ENCODE measurements around the gene ALG9.

The ALG9 gene

DNA sequence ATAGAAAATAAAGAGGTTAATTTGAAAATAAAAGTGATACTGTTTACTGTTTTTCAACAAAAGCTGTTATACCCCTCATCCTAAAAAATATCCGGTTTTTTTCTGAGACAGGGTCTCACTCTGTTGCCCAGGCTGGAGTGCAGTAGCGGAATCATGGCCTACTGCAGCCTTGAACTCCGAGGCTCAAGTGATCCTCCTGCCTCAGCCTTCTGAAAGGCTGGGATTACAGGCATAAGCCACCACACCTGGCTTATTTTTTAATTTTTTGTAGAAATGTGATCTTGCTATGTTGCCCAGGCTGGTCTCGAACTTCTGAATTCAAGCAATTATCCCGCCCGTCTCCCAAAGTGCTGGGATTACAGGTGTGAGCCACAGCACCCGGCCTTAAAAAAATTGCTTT lies 35.7 kb downstream of the ALG9 start:
- no peak for DNase-seq (ENCODE audit: low read depth)

DNA sequence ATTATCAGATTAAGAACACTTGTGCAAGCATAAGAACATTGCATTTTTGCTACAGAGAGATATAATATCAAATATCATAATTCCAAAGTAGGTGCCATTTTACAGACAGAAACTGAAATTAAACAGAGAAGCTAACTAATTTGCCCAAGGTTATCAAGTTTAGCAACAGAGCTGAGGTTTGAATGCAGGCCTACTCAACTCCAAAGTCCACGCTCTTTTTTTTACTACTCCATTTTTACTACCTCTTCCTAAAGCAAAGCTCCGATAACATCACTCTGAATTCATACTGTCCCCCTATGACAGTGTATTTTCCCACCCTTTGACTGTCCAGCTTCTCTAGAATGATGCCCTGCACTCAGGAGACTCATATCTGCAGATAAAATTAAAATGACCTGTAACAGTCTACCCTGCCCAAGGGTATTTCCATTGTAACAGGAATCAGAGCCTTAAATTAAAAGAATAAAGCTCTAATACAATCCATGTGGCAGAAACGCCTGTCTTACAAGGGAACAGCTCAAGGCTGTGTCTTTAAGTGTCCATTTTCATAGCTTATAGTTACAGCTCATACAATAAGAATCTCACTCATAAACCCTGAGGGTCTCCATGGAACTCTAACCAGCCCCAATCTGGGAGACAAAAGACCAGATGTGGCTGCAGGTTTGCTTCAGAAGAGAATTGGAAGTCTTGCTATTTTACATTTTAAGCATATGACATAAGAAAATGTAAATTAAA lies 36.8 kb downstream of the ALG9 start:
- no peak for DNase-seq (ENCODE audit: low read depth)

DNA sequence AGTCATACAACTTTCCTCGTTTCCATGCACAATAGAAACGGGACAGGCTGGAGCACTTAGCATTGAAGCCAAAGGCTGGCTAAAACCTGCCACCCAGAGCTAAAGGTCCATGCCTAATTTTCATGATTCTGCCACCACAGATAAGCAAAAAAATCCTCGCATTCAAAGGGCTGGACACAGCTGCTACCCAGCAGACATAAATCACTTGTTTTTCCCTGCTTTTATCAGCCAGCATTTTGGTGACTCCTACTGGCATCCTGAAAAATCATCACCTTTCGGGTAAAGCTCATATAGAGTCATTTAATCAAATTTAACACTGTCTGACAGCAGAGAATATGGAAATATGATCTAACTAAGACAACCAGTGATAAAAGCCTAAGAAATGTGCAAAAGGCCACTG lies 37.9 kb downstream of the ALG9 start:
- DNase-seq (ENCODE audit: low read depth) = no peak

DNA sequence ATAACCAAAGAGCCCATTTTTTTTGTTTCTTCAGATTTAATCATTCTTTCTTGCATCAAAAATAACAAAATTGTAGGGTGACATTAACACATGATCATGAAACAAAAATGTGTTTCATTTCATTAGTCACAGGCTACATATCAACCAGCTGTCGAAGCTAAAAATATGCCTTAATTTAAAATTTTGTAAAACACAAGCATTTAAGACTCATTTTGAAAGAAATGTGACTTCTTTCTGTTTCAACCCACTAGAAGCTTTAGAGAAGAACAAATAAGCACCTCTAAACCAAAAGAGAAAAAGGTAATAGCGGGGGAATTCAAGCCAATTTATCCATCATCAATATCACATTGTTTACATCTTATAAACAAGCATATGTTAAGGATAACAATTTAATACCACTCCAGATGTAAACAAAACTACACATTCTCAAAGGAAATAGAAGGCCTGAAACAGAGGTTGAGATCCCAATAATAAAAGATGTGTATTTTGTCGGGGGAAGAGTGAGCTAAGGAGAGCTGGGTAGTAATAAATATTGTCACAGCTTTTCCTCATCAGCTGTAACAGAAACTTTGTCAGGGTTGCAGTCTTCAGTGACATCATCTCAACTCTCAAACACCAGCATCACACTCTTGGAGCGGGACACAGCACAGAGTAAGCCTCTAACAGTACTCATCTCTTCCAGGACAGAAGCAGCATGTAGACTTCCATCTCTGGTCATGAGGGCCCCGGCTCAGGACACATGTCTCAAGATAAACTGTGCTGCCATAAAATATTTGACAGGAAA lies 42.0 kb downstream of the ALG9 start:
- no peak for DNase-seq (ENCODE audit: low read depth)

DNA sequence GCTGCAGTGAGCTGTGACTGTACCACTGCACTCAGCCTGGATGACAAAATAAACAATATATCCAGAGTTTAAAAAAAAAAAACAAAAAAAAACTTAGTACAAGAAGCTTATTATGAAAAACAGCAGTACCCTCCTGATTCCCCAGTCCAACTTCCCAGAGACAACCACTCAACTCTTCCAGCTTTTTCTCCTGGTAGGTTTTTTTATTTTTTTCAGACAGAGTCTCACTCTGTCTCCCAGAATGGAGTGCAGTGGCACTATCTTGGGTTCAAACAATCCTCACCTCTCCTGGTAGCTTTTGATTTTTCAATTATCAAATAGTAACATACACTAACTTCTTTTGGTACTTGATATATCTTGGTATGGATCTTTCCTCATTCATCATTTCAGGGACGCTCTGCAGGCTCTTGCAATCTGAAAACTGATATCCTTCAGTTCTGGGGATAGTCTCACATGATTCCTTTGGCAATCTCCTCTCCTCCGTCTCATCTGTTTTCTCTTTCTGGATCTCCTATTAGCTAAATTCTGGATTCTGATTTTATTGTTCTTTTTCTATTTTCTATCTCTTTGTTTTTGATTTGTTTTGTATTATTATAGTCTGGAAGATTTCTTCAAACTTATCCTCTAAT lies 44.9 kb downstream of the ALG9 start:
- DNase-seq (ENCODE audit: low read depth) = no peak

DNA sequence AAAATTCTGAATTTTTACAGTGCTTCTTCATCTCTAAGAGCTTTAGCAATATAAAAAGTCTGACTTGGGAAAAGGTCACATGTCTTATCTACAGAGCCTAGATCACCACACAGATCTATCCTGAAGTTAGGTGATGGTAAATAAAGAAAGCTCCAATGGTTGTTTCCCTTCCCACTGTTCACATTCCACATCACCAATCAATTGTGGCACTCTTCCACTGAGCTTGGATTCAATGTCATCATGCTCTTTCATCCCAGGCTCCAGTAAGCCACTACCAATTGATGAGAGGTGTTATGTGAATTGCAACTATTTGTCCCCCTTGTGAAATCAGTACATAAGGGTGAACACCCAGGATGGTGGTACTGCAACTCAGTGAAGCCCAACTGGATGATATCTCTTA lies 47.8 kb downstream of the ALG9 start:
- no peak for DNase-seq (ENCODE audit: low read depth)

DNA sequence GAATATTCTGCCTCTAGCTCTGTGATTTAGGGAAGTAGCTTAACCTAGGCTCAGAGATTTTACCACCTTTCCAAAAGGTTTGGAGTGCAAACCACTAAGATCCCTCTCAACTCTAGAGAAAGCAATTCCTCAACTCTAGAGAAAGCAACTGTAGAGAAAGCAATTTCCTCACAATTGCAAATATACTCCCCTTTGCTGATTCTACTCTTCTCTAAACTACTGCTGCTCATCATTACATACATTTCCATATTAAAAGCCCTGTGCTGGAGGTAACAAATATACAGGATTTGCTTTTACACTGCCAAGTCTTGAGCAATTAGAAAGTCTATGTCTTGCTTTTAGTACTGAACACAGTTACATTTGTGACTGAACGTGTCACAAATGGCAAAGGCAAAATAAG lies 48.2 kb downstream of the ALG9 start:
- no peak for DNase-seq (ENCODE audit: low read depth)

DNA sequence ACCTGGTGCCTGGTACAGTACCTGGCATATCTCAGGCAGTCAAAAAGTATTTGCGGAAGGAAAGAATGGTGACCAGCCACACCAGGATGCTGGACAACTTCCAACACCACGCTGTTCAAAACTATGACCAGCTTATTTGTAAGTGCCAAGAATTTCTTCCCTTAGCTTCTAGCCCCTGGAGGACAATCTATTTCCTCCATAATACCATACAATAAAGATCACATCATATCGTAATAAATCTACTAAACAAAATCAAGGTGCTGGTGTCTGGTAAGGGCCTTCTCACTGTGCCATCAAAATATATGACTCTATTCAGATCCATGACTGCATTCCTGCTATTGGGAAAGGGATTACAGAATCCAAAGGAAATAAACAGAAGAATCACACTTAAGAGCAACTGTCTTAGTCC lies 51.5 kb downstream of the ALG9 start:
- no peak for DNase-seq (ENCODE audit: low read depth)

DNA sequence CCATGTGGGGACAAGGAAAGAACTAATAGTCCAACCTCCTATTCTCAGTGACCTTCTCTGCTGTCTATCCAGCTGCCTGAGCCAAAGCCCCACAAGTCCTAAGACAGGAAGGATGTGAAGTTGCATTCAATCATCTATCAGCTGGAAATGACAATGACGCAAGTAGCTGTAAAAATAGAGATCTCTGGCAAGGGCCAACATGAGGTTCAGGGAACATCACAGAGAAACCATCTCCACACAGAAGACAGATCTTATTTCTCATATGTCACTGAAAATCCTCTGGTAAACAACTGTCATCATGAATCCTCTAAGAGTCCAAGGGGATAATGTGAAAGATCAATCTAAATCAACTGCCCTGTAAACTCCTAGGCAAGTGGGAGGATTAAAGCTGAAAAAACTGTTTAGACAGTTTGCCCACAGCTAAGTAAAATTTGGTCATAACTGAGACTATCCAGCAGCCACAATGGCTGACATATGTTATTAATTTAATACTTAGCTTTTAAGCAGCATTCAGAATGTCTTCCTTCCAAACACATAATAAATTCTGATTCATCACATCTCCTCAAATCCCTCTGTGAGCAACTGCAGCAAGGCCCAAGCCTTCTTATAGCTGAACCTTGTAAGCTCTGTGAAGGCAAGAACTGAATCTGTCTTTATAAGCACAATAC lies 52.1 kb downstream of the ALG9 start:
- no peak for DNase-seq (ENCODE audit: low read depth)

DNA sequence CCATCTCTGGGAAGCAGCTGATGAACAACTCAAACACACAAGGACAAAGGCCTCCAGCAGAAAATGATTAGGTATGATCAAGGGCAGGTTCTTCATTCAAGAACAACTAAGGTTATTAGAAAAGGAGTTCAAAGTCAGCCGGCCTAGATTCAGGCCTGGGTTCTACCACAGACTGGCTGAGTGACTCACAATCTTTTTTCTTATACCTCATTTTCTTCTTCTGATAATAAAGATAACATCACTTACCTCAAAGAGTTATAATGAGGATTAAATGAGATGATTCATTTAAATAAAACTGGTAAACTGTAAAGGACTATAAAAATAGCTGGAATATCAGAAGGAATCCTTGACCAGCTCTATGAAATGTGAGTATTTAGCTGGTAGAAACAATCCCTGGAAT lies 55.9 kb downstream of the ALG9 start:
- DNase-seq (ENCODE audit: low read depth) = no peak

DNA sequence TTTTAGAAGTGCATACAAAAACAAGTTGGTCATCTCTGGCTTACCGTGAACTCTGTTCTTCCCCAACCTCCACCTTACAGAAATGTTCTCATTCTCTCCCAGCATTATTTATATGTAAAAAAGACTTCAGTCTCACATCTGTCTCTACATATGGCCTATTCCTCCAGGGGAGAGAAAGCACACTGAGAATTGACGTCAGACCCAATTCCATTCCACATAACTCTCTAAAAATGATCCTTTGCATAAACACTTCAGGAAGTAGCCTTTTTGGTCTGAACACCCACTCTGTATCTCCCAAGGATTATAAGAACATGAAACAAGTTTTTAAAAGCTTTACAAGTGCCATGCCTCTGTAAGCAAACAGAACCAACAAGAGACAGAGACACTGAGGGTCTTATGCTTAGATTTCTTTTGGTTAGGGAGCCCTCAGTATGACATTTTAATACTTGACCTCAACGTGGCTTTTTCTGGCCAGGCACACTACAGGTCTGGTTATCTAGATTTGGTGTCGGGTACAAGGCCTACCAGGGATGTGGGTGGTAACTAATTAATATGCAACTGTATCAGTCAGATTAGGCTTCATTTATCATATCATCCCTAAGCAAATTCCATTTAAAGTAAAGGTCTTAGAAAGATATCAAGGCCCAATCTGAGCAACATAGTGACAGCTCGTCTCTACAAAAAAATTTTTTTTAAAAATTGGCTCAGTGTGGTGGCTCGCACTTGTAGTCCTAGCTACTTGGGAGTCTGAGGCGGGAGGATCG lies 56.6 kb downstream of the ALG9 start:
- no peak for DNase-seq (ENCODE audit: low read depth)

DNA sequence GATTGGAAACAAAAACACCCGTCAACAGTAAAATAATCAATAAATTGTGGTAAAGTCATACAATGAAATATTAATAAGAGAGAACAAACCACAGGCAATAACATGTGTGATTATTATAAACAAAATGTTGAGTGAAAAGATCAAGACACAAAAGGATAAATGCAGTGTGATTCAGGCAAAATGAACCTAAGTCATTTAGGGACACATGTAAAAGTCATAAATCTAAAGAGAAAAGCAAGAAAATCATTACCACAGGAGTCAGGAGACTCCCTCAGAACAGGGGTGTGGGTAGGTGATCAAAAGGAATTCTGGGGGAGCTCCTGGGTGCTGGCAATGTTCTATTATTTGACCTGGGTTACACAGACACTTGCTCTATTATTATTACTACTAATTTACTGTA lies 57.3 kb downstream of the ALG9 start:
- DNase-seq (ENCODE audit: low read depth) = no peak

DNA sequence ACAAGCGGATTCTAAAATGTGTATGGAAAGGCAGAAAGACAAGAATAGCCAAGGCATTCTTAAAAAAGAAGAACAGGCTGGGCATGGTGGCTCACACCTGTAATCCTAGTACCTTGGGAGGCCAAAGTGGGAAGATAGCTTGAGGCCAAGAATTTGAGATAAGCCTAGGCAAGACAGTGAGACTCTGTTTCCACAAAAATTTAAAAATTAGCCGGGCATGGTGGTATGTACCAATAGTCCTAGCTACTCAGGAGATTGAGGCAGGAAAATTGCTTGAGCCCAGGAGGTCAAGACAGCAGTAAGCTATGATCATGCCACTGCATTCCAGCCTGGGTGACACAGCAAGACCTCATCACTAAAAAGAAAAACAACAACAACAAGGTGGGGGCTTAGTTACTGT lies 59.2 kb downstream of the ALG9 start:
- no peak for DNase-seq (ENCODE audit: low read depth)

DNA sequence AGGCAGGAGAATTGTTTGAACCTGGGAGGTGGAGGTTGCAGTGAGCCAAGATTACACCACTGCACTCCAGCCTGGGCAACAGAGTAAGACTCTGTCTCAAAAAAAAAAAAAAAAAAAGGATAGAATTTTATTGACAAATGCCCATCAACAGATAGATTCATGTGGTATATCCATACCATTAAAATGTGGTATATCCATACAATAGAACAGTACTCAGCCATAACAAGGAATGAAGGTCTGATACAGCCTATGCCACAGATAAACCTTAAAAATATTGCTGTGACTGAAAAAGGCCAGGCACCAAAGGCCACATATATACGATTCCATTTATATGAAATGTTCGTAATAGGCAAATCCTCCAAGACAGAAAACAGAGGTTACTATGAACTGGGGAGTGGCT lies 59.9 kb downstream of the ALG9 start:
- DNase-seq (ENCODE audit: low read depth) = no peak

DNA sequence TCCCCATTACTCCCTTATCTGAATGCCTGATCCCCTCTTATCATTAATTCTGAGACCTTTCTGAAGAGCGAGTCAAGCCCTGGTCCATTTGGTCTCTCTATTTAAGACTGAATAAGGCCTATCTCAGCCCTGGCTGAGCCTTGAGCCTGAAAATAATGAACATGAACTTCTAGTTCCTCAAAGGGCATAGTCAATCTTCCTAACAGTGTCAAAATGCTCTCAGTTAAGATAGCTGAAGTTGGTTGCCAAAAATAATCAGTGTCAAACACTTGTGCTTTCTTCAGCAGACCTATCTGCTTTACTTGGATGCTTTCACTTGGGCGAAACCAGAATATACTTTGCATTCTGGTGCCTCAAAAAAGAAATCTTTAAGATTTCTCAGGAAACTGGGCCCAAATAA lies 62.5 kb downstream of the ALG9 start:
- no peak for DNase-seq (ENCODE audit: low read depth)

DNA sequence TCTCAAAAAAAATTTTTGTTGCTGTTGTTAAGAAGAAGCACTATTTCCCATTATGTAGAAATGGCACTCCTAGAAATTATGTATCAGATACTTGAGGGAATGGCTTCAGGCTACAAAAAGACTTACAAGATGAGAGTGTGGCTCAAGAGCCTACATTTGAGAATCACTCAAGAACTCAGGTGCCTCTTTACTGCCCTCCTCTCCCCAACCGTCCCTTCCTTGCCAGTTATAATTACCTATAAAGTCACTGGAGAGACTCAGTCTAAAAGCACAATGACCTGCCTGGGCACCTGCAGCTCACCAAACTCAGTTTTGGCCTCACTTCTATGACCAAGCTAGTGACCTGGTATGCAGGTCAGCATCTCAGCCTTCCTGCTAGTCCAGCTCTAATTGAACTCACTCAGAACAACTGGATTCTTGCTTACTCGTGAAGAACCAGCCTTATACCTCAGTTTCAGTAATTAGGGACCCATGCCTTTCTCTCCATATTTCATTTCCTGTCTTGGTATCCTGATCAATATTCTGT lies 63.3 kb downstream of the ALG9 start:
- DNase-seq (ENCODE audit: low read depth) = no peak

DNA sequence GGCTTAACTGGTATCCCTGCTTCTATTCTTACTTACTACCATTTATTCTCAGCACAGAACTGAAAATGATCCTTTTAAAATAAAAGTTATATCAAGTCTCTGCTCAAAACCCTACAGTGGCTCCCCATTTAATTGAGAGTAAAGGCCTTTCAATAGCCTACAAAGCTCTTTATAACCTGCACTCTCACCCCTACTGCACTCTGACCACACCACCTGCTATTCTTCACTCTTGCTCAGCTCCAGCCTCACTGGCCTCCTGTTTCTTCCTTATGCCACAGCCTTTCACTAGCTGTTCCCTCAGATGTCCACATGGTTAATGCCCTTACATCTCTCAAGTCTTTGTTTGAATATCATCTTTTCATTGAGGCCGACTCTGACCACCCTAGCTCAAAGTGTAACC lies 64.3 kb downstream of the ALG9 start:
- DNase-seq (ENCODE audit: low read depth) = no peak

DNA sequence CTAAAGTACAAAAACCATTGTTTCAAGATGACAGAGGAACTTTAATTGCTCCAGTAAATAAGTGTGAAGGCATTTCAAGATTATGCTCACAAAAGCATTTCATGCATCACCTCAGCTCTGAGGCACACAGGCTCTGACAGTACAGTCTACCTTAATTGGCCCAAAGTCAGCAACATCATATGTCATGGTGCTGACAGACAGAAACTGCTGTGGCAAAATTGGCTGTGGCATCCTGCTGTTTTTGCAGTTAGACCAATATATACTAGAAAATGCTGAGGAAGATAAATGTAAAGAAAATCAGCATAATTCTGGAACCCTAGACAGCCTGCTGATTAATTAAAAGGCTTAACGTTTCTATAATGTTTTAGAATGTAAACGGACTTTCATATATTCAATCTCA lies 70.2 kb downstream of the ALG9 start:
- no peak for DNase-seq (ENCODE audit: low read depth)

DNA sequence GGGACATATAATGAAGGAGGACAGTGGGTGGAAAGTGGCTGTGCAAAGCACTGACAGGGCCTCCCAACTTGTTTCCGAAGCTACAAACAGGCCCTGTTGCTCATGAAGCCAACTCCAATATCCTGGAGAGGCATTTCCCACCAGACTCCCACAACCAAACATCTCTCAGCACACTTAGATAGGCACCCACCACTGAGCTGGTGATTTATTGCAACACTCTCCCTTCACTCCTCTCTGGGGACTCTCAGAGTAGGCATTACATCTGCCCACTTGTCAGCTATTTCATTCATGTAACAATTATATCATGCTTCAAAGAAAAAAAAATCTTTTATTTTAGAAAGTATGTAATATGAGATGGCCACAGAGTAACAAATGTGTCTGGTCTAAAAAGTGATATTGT lies 73.1 kb downstream of the ALG9 start:
- no peak for DNase-seq (ENCODE audit: low read depth)

DNA sequence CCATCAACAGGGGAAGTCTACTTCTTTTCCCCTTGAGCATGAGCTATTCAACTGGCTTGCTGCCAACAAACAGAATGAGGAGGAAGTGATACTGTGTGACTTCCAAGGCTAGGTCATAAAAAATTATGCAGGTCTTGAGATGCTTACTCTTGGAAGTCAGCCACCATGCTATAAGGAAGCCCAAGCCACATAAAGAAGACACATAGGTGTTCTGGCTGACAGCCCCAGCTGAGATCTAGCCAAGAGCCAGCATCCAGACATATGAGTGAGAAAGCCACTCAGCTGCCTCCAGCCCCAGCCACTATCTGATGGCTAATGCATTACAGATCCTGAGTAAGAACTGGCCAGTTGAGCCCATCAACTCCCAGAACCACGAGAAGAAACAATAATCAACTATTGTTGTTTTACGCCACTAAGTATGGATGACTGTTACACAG lies 74.2 kb downstream of the ALG9 start:
- DNase-seq (ENCODE audit: low read depth) = no peak

DNA sequence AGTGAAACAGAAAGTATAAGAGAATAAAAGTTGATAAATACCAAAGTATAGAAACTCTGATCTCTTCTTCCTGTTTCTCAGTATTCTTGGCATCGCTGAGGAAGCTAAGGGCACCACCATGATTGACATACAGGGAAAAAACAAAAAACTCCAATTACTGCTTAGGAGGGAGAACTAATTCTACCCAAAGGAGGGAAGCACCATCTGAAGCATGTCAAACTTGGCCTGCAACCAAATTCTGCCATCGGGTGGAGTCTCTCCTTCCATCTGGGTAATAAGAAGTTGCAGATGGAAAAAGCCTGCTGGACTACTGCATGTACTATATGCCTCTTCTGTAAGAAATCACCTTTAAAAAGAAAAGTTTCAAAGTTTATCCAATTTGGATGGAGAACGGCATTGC lies 74.7 kb downstream of the ALG9 start:
- no peak for DNase-seq (ENCODE audit: low read depth)
